Hematopoietic multipotent progenitor cell treated with erythropoietin and hydrocortisone succinate and interleukin-3 and kit ligand, for 4 days (in vitro differentiated cells): Measurements from ENCODE around the gene MRPS34.

Experiments
- DNase-seq: peaks from one replicate; pipeline ENCODE4 v3.0.0-alpha.2; 2015

The MRPS34 gene

GRCh38 chr16:1780677-1781072, 7.7 kb upstream of the MRPS34 start:
- no peak for DNase-seq

- DNase-seq = no peak
These were observed 7.1 kb upstream of the MRPS34 start for GRCh38 chr16:1779741-1780676.

GRCh38 chr16:1779234-1779701, 6.3 kb upstream of the MRPS34 start:
- DNase-seq = no peak

- no peak for DNase-seq
These were observed 5.6 kb upstream of the MRPS34 start for GRCh38 chr16:1778200-1779179.

- no peak for DNase-seq
These were observed 4.7 kb upstream of the MRPS34 start for GRCh38 chr16:1777375-1778199.

- DNase-seq = no peak
These were observed 4.0 kb upstream of the MRPS34 start for GRCh38 chr16:1776991-1777374.

GRCh38 chr16:1776672-1776955, 3.7 kb upstream of the MRPS34 start:
- DNase-seq = no peak

GRCh38 chr16:1775846-1776671, 3.1 kb upstream of the MRPS34 start:
- DNase-seq = no peak

- DNase-seq = no peak
These were observed 2.3 kb upstream of the MRPS34 start for GRCh38 chr16:1775006-1775845.

- DNase-seq = no peak
These were observed 1.5 kb upstream of the MRPS34 start for GRCh38 chr16:1774448-1774780.

GRCh38 chr16:1773703-1774447, 941 bp upstream of the MRPS34 start:
- DNase-seq = peak; percentile 75

- DNase-seq = peak; percentile 72
These were observed 499 bp downstream of the MRPS34 start, which contains the start of gene EME2 for GRCh38 chr16:1772362-1772907. Gene EME2 (plus strand): TSS chr16:1772810. CDS start chr16:1773228, 418 bp downstream.

- DNase-seq = no peak
These were observed 1.0 kb downstream of the MRPS34 start for GRCh38 chr16:1771864-1772361.

GRCh38 chr16:1771188-1771863, 1.6 kb downstream of the MRPS34 start, which contains the start of gene NME3:
Gene NME3 (minus strand): TSS chr16:1771543. CDS start chr16:1771534, 9 bp downstream.
- DNase-seq = peak; percentile 85

- peak; percentile 50 for DNase-seq
These were observed 2.4 kb downstream of the MRPS34 start for GRCh38 chr16:1770328-1771187.

- no peak for DNase-seq
These were observed 3.3 kb downstream of the MRPS34 start for GRCh38 chr16:1769402-1770300.
